ENCODE measurements around the gene PRR5L.

The PRR5L gene

DNA sequence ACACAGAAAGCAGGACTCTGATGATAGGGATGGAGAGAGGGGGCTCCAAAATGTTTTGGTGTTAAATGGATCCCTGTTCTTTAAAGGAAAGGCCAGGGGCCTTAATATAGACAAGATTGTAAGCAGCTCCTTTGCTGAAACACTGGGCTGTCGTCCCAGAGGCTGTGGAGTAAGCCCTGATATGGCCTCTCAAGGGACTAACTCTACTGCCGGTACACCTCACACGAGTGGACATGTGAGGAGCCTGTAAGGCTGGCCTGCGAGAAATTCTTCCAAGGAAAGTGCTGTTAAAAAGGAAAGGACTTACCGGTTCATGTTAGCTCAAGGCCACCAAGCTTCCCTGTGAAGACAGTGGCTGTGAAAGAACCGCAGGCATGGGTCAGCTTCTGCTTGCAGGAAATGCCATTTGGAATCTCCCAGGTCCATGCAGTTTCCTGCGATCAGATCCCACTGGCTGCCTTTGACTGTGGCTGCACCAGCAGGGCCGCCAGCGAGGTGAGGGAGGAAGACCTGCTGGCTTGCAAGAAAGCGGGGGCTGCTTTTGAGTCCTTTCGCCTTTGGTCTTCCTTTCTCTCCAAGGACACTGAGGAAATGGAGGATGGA is 106.6 kb downstream of the PRR5L start:
- DNase-seq (ENCODE audit: low read depth) = no peak

GRCh38 chr11:36403661-36404060 is 107.6 kb downstream of the PRR5L start:
- no peak for DNase-seq (ENCODE audit: low read depth)

DNA sequence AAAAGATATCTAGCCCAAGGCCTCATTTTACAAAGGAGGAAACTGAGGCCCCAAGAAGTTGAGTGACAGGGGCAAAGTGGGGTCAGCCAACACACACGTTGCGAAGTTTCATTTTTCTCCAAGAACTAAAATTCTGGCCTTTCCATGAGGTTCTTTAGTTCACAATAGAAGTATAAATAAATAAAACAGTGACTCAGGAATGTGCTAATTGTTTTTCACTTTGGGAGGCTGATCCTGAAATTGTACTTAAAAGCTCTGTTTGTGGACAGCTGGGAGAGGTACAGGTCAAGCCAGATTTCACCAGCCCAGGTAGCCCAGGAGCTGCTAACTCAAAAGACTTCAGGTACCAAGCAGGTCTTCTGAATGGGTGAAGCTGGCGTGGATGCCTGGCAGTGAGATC is 108.7 kb downstream of the PRR5L start:
- DNase-seq (ENCODE audit: low read depth) = no peak

DNA sequence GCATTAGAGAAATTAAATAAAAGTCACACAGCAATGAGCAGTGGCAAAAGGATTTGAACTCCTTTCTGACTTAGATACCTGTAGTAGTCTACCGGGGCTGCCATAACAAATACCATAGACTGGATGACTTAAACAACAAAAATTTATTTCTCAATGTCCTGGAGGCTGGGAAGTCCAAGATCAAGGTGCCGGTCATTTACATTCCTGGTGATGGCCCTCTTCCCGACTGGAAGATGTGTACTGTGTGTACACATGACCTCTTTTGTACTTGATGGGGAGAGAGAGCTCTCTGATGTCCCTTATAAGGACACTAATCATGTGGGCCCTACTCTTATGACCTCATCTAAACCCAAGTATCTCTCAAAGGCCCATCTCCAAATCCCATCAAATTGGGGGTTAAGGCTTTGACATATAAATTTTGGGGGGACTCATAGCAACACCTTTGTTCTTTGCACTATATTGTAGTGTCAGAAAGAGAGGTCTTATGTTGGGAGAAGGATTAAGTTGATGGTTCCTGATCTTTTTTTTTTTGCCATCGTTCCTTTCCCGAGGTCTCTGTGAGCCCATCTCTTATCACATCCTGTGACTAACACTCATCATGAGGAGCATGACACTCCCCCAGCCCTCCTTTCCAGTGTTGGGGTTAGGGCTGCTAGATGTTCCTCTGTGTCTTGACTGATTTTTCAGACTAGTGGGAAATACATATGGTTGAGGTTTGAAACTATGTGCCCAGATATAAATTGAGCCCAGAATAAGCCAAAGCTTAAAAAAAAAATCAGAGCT is 109.7 kb downstream of the PRR5L start:
- DNase-seq (ENCODE audit: low read depth) = no peak

- no peak for DNase-seq (ENCODE audit: low read depth)
These were observed 111.3 kb downstream of the PRR5L start for GRCh38 chr11:36407356-36407755.

- DNase-seq (ENCODE audit: low read depth) = no peak
These were observed 112.5 kb downstream of the PRR5L start for GRCh38 chr11:36408498-36409136.

- no peak for DNase-seq (ENCODE audit: low read depth)
These were observed 113.2 kb downstream of the PRR5L start for GRCh38 chr11:36409152-36409816.

GRCh38 chr11:36411202-36411640 is 115.1 kb downstream of the PRR5L start:
- no peak for DNase-seq (ENCODE audit: low read depth)

GRCh38 chr11:36412781-36413383 is 116.8 kb downstream of the PRR5L start:
- no peak for DNase-seq (ENCODE audit: low read depth)

DNA sequence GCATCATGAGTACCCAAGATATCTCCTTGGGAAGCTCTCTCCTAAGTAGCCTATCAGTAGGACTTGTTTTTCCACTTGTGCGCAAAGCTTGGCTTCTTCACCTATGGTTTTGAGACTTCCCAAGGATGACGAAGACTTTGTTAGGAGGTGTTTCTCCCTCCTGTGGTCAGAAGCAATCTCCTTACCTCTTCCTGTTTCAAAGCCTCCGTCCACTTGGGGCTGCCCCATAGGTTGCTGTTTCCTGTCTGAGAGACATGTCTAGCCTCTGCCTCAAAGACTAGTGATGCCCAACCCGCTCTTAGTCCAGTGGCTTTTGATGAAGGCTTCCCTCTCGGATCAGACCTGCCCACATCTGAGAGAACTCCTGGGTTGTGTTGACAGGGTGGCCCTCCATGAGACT is 121.1 kb downstream of the PRR5L start:
- DNase-seq (ENCODE audit: low read depth) = no peak

- no peak for DNase-seq (ENCODE audit: low read depth)
These were observed 123.8 kb downstream of the PRR5L start for GRCh38 chr11:36419791-36420424.

DNA sequence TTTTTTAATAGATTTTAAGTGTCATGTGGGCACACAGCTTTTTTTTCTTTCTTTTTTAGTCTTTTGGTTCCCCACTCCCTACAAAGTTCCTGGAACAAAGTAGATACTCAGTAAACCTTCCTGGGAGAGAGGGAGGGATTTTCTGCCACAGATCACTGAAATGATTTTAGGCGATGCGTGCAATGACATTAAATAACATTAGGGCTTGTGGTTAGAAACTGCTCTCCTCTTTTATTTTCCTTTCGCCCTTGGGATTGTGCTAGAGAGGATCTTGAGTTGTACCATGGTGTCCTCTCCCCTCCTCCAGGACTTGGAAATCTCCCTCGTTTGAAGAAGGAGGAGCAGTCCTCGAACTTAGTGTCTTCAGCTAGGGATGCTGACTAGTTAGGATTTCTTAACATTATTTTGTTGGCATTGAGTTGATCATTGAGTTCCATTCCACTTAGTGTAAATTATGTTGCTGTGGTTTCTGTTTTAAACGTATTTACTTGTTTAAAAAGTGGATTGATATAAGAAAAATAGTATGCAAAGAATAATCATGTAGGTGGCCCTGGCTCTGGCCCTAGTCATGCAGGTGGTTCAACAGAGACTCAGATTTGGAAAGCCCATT is 125.6 kb downstream of the PRR5L start:
- no peak for DNase-seq (ENCODE audit: low read depth)

GRCh38 chr11:36425561-36426081 is 129.5 kb downstream of the PRR5L start:
- DNase-seq (ENCODE audit: low read depth) = no peak

DNA sequence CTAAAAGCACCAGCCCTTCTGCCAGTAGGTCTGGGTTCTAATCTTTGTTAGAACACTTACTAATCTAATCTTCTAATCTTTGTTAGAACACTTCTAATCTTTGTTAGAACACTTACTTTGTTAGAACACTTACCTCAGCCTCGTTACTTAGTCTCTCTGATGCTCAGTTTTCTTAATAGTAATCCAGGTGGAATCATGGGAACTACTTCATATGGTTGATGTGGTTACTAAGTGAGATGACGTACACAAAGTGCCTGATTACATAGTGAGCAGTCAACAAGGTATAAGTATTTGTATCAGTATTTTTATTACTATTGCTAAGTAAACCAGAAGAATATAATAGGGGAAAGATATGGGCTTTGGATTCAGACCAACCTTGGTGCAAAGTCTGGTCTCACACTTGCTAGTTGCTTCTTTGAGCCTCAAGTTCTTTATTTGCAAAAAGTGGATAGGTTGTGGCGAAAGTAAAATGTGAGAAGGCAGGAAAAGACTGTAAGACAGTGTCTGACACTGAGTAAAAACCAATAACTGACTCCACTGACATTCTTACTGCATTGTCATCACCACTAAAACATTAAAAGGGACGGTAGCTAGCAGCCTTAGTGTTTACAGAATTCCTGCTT is 130.2 kb downstream of the PRR5L start:
- no peak for DNase-seq (ENCODE audit: low read depth)

GRCh38 chr11:36427079-36427478 is 131.0 kb downstream of the PRR5L start:
- DNase-seq (ENCODE audit: low read depth) = no peak

DNA sequence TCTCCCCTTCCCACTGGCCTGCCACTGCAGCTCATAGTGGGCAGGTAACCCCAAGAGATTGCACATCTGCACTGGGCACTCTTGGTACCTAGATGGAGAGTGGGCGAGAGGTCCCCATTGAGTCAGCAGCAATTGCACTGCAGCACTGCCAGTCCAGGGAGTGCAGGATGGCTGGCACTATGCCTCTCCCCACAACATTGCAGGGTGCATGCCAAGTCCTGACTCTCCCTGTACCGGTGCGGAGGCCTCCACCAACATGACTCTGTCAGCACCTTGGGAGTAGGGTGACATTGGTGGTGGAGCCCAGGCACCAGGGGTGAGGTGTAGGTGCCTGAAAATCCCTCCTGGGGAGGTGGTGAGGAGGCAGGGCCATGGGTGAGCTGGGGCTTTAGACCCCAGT is 131.8 kb downstream of the PRR5L start:
- DNase-seq (ENCODE audit: low read depth) = no peak

- DNase-seq (ENCODE audit: low read depth) = peak; percentile 71
These were observed 135.5 kb downstream of the PRR5L start for GRCh38 chr11:36431429-36432092.

- no peak for DNase-seq (ENCODE audit: low read depth)
These were observed 136.0 kb downstream of the PRR5L start for GRCh38 chr11:36432093-36432469.

GRCh38 chr11:36432738-36433137 is 136.7 kb downstream of the PRR5L start:
- no peak for DNase-seq (ENCODE audit: low read depth)

DNA sequence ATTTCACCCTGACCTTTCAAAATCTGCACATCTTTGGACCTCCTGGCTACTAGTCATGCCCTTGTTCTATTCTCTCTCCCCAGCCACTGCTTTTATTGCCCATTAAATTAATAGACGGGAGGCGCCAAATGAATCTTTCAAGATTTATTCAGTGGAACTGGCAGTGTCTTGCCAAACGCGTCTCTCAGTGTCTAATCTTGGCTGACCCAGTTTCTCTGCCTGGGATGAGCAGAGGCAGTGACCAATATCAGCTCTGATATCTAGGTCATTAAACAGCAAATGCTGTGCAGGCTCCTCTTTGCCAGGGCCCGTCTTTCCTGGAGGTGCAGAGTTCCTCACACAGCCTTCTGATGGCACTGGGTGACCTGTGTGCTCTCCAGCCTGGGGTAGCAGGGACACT is 140.0 kb downstream of the PRR5L start:
- DNase-seq (ENCODE audit: low read depth) = no peak

All from HS-5 (cell line).